ENCODE measurements around the gene F7. TPM values are rescaled to one million over a fixed set of nuclear protein-coding genes. Genes with fewer than 3 reads are reported as not detected.
A peak's percentile ranks its signal among the peaks of the same experiment; 100 is the strongest.

Gene F7
- total RNA-seq, 4 donors from 2014 or later, result 0.69 TPM; not detected in 3

GRCh38 chr13:113116206-113116800 lies 10.7 kb downstream of the F7 start:
- peak in 1 of 2 donors; percentile 4 for DNase-seq
- no peak for TF ChIP-seq POLR2A (IDR thresholded peaks at IDR 0.05)
- no peak for TF ChIP-seq CTCF (IDR thresholded peaks at IDR 0.05)

GRCh38 chr13:113116871-113117271 lies 11.3 kb downstream of the F7 start:
- Histone ChIP-seq H3K9me3 (no peaks in the 10 kb centered on the region), H3K4me3 (no peak overlapping the region), H3K4me1 (no peaks in the 10 kb centered on the region), H3K36me3 (no peaks in the 10 kb centered on the region), H3K27me3 (no peaks in the 10 kb centered on the region), H3K27ac (no peak overlapping the region)
- no peak for DNase-seq
- TF ChIP-seq CTCF (IDR thresholded peaks at IDR 0.05), result no peak
- TF ChIP-seq POLR2A (IDR thresholded peaks at IDR 0.05), result no peak
- intact Hi-C loops (cut with DNase I; ENCODE audit: low total_unique reads), result no loop called here

More at GRCh38 chr13:113116206-113116800, 10.7 kb downstream of the F7 start:
- Histone ChIP-seq H3K4me3 (no peak overlapping the region), H3K36me3 (no peaks in the 10 kb centered on the region), H3K27ac (no peak overlapping the region), H3K9me3 (no peaks in the 10 kb centered on the region), H3K27me3 (no peaks in the 10 kb centered on the region), H3K4me1 (no peaks in the 10 kb centered on the region)
- intact Hi-C loops (cut with DNase I; ENCODE audit: low total_unique reads), result no loop called here

GRCh38 chr13:113117335-113117872 lies 11.8 kb downstream of the F7 start:
- no peaks in the 10 kb centered on the region for H3K36me3 ChIP-seq
- H3K4me1 ChIP-seq, result no peaks in the 10 kb centered on the region
- no peak overlapping the region for H3K4me3 ChIP-seq
- intact Hi-C loops (cut with DNase I; ENCODE audit: low total_unique reads), result no loop called here
- no peak for TF ChIP-seq POLR2A (IDR thresholded peaks at IDR 0.05)
- no peak for TF ChIP-seq CTCF (IDR thresholded peaks at IDR 0.05)
- no peaks in the 10 kb centered on the region for H3K27me3 ChIP-seq
- no peak overlapping the region for H3K27ac ChIP-seq
- peak in 1 of 2 donors; percentile 6 for DNase-seq
- H3K9me3 ChIP-seq, result no peaks in the 10 kb centered on the region

- TF ChIP-seq CTCF (IDR thresholded peaks at IDR 0.05) (no peak), POLR2A (IDR thresholded peaks at IDR 0.05) (no peak)
- Histone ChIP-seq H3K4me1 (no peaks in the 10 kb centered on the region), H3K9me3 (no peaks in the 10 kb centered on the region), H3K4me3 (no peak overlapping the region), H3K27ac (no peak overlapping the region), H3K27me3 (no peaks in the 10 kb centered on the region), H3K36me3 (no peaks in the 10 kb centered on the region)
- intact Hi-C loops (cut with DNase I; ENCODE audit: low total_unique reads), result no loop called here
- no peak for DNase-seq
These were observed 12.3 kb downstream of the F7 start for GRCh38 chr13:113117911-113118260.

GRCh38 chr13:113118261-113119021 lies 12.8 kb downstream of the F7 start:
- H3K4me1 ChIP-seq, result no peaks in the 10 kb centered on the region
- no peaks in the 10 kb centered on the region for H3K27me3 ChIP-seq
- intact Hi-C loops (cut with DNase I; ENCODE audit: low total_unique reads), result no loop called here
- H3K9me3 ChIP-seq, result no peaks in the 10 kb centered on the region
- H3K36me3 ChIP-seq, result no peaks in the 10 kb centered on the region
- DNase-seq, result peak in 1 of 2 donors; percentile 7
- H3K4me3 ChIP-seq, result no peak overlapping the region
- no peak overlapping the region for H3K27ac ChIP-seq
- TF ChIP-seq POLR2A (IDR thresholded peaks at IDR 0.05), result no peak
- TF ChIP-seq CTCF (IDR thresholded peaks at IDR 0.05), result no peak
